NCI-H748 (cell line): ENCODE measurements around the gene GYS1.
"Not testable (repeated sequence)": the region's sequence is repeated elsewhere in the genome, so short reads cannot be mapped to it uniquely, and the experiment has no call there.

Experiments
- DNase-seq: peaks from one replicate; lab custom pipeline; 2025; ENCODE audit not compliant: unreplicated experiment; lab: John Stamatoyannopoulos, UW

GYS1 gene

DNA sequence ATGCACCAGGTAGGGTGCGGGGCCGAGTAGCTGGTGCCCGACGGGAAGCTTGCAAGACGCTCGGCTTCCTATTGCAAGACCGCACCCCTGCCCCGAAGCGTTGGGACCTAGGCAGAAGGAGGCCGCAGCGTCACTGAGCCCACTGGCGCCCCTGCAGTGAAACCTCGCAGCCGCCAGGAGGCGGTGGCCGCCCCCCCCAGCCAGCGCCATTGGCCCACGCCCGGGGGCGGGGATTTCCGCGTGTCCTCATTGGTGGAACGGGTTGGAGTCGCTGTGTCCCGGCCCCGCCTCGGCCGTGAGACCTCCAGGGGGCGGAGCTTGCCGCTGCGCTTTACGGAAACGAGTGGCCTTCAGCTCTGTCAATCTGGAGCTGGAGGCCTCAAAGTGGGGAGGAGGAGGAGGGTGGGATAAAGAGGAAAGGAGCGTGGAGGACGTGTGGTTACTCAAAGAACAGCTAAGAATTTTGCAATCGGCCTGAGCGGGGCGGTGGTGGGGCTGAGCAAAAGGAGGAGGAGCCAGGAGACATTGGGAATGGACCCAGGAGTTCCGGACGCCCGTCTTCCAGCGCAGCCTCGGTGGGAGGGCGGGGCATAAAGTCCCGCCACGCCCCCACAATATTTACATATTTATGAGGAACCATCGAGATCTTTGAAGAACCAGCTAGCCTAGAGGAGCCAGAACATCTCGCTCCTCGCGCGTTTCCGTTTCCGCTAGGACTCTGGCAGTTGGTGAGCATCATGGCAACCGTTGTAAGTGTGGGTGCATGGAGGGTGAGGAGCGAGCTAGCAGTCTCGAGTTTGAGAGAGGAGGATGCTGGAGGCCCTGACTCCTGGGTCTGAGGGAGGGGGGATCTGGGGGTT is at the start of gene GYS1, which contains the start of gene RUVBL2:
GYS1 (minus strand) TSS at position 135 of the 860 bp plus-strand sequence. CDS start 197 bp downstream, outside the sequence.
RUVBL2 (plus strand) TSS at position 713 of the 860 bp plus-strand sequence; CDS start at position 738, 25 bp downstream.
- peak; percentile 100 for DNase-seq

DNA sequence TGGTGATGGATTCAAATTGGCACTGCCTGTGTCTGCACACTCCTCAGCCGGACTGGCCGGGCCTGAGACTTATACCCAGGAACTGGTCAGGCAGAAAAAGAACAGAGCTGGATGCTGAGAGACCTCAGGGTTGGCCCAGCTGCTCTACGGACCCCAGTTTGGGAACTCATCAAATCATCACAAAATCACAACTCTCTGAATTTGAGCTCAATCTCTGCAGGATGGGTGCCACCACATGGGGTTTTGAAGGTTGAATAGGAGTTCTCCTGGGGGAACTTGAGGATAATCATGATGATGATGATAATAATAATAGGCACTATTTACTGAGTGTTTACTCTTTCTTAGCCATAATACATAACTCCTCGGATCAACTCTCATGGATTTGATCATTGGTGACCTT is 49.6 kb upstream of the GYS1 start:
- DNase-seq = not testable (repeated sequence)

DNA sequence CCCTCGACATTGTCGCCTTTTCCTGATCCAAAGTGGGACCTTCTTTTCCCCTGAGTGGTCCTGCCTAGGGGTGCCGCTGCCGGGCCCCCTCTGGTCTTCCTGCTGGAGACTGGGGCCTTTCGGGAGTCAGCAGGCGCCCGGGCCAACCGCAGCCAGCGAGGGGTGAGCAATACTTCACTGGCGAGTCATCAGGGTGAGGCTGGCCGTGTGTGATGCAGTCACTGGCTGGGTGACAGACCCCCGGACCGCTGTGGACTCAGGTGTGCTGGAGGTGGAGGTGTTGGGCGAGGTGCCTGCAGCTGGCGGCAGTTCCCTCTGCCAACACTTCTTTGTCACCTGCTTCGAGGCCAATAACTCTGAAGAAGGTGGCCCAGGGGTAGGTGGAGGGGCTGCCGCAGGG is 49.1 kb upstream of the GYS1 start:
- DNase-seq = no peak

DNA sequence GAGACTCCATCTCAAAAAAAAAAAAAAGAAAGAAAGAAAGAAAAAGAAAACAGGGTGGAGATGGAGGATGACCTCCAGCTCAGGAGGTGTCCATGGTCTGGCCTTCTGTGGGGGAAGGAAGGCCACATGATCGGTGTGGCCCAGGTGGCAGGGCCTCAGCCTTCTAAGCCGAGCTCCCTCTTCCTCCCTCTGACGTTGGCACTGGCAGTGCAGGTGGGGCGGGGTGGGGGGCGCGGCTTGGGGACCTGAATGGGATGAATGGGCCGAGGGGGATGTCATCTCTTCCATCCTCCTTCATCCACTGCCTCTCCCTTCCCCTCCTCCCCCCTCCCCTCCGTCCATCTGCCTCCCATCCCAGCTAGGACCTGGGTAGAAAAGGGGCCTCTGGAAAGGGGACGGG is 46.6 kb upstream of the GYS1 start:
- DNase-seq = not testable (repeated sequence)

DNA sequence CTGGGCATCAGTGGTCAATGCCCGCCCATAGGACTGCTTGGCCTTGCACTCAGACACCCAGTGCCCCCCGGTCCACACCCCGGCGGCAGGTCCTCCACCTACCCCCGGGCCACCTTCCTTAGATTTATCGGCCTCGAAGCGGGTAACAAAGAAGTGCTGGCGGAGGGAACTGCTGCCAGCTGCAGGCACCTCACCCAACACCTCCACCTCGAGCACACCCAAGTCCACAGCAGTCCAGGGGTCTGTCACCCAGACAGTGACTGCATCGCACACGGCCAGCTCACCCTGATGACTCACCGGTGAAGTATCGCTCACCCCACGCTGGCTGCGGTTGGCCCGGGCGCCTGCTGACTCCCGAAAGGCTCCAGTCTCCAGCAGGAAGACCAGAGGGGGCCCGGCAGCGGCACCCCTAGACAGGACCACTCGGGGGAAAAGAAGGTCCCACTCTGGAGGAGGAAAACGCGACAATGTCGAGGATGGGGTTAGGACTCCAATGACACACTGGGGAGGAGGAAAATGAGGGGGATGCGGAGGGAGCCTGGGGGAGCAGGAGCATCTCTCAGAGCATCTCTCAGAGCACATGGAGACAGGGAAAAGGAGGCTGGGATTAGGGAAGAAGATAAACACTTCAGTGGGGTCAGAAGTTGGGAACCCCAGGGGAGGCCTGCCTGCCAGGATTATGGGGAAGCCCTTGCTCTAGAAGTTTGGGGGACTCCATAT is 45.6 kb upstream of the GYS1 start:
- DNase-seq = not testable (repeated sequence)

DNA sequence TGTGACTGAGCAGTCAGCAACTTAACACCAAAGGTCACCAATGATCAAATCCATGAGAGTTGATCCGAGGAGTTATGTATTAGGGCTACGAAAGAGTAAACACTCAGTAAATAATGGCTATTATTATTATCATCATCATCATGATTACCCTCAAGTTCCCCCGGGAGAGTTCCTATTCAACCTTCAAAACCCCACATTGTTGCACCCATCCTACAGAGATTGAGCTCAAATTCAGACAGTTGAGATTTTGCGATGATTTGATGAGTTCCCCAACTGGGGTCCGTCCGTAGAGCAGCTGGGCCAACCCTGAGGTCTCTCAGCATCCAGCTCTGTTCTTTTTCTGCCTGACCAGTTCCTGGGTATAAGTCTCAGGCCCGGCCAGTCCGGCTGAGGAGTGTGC is 45.0 kb upstream of the GYS1 start:
- DNase-seq = not testable (repeated sequence)

DNA sequence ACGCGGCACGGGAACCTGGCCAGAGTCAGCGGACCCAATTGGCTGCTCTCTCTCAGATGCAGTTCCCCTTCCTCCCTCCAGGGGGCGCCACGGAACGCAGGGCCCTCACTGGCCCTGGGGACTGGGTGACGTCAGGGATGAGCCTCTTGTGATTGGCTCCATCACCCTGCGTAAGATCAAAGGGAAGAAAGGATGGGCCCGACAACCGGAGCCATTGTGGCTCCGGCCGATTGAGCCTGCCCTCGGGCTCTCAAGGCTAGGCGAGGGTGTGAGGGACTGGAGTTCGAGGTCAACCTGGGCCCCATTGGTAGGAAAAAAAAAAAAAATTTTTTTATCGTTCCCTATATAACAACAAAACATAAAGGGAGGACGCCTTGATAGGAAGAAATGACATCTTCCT is 43.7 kb upstream of the GYS1 start, which contains the start of gene CGB1:
CGB1 (minus strand) TSS at position 81 of the 400 bp plus-strand sequence. CDS start 184 bp downstream, outside the sequence.
- DNase-seq = peak; percentile 51

DNA sequence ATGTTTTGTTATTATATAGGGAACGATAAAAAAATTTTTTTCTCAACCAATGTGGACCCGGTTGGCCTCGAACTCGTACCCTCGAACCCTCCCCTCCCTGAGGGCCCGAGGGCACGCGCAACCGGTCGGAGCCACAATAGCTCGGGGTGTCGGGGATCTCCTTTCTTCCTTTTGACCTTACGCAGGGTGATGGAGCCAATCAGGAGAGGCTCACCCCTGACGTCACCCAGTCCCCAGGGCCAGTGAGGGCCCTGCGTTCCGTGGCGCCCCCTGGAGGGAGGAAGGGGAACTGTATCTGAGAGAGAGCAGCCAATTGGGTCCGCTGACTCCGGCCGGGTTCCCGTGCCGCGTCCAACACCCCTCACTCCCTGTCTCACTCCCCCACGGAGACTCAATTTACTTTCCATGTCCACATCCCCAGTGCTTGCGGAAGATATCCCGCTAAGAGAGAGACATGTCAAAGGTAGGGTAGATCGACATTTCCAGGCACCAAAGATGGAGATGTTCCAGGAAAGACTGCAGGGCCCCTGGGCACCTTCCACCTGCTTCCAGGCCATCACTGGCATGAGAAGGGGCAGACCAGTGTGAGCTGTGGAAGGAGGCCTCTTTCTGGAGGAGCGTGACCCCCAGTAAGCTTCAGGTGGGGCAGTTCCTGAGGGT is 38.7 kb upstream of the GYS1 start, which contains the start of gene CGB2:
CGB2 (plus strand) TSS at position 249 of the 660 bp plus-strand sequence; CDS start at position 455, 206 bp downstream.
- DNase-seq = peak; percentile 75

DNA sequence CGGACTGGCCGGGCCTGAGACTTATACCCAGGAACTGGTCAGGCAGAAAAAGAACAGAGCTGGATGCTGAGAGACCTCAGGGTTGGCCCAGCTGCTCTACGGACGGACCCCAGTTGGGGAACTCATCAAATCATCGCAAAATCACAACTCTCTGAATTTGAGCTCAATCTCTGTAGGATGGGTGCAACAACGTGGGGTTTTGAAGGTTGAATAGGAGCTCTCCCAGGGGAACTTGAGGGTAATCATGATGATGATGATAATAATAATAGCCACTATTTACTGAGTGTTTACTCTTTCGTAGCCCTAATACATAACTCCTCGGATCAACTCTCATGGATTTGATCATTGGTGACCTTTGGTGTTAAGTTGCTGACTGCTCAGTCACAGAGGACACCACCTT is 37.2 kb upstream of the GYS1 start:
- not testable (repeated sequence) for DNase-seq

DNA sequence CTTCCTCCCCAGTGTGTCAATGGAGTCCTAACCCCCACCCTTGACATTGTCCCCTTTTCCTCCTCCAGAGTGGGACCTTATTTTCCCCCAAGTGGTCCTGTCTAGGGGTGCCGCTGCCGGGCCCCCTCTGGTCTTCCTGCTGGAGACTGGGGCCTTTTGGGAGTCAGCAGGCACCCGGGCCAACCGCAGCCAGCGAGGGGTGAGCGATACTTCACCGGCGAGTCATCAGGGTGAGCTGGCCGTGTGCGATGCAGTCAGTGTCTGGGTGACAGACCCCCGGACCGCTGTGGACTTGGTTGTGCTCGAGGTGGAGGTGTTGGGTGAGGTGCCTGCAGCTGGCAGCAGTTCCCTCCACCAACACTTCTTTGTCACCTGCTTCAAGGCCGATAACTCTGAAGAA is 36.6 kb upstream of the GYS1 start:
- not testable (repeated sequence) for DNase-seq

DNA sequence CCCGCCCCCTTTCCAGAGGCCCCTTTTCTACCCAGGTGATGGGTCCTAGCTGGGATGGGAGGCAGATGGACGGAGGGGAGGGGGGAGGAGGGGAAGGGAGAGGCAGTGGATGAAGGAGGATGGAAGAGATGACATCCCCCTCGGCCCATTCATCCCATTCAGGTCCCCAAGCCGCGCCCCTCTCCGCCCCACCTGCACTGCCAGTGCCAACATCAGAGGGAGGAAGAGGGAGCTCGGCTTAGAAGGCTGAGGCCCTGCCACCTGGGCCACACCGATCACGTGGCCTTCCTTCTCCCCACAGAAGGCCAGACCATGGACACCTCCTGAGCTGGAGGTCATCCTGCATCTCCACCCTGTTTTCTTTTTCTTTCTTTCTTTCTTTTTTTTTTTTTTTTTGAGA is 35.6 kb upstream of the GYS1 start:
- not testable (repeated sequence) for DNase-seq

DNA sequence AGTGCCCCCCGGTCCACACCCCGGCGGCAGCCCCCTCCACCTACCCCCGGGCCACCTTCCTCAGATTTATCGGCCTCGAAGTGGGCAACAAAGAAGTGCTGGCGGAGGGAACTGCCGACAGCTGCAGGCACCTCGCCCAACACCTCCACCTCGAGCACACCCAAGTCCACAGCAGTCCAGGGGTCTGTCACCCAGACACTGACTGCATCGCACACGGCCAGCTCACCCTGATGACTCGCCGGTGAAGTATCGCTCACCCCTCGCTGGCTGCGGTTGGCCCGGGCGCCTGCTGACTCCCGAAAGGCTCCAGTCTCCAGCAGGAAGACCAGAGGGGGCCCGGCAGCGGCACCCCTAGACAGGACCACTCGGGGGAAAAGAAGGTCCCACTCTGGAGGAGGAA is 32.5 kb upstream of the GYS1 start:
- not testable (repeated sequence) for DNase-seq

DNA sequence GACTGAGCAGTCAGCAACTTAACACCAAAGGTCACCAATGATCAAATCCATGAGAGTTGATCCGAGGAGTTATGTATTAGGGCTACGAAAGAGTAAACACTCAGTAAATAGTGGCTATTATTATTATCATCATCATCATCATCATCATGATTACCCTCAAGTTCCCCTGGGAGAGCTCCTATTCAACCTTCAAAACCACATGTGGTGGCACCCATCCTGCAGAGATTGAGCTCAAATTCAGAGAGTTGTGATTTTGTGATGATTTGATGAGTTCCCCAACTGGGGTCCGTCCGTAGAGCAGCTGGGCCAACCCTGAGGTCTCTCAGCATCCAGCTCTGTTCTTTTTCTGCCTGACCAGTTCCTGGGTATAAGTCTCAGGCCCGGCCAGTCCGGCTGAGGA is 32.0 kb upstream of the GYS1 start:
- DNase-seq = not testable (repeated sequence)

DNA sequence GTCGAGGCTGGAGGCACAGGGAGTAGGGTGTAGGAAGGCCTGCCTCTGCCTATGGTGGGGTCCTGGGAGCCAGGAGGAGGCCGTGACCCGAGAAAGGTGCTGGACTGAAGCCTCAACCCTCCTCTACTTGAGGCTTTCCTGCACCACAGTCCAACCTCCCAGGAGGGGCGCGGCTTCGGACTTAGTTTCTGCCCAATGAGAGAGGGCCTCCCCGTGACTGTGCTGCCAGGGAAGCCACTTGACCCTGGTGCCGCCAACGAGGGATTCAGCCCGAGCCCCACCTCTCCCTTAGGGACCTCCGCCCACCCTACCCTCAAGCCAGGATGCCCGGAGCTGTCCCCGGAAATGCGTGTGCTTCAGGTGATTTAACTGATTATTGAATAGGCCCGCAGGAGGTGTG is 31.1 kb upstream of the GYS1 start, which contains the start of gene CGB3:
CGB3 (minus strand) TSS at position 101 of the 400 bp plus-strand sequence. CDS start 362 bp downstream, outside the sequence.
- DNase-seq = not testable (repeated sequence)

DNA sequence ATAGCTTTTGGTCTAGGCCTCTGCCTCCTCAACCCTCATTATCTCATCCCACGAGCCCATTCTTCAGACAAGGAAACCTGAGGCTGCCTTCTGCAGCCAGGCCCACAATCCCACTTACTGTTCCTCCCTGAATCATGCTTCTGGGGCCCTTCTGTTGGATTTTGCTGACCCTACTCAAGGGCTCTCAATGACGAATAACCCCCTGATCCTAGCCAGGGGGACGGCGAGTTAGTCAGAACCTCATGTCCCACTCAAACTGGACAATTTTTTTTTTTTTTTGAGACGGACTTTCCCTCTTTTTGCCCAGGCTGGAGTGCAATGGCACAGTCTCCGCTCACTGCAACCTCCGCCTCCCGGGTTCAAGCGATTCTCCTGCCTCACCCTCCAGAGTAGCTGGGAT is 29.0 kb upstream of the GYS1 start:
- DNase-seq = no peak

DNA sequence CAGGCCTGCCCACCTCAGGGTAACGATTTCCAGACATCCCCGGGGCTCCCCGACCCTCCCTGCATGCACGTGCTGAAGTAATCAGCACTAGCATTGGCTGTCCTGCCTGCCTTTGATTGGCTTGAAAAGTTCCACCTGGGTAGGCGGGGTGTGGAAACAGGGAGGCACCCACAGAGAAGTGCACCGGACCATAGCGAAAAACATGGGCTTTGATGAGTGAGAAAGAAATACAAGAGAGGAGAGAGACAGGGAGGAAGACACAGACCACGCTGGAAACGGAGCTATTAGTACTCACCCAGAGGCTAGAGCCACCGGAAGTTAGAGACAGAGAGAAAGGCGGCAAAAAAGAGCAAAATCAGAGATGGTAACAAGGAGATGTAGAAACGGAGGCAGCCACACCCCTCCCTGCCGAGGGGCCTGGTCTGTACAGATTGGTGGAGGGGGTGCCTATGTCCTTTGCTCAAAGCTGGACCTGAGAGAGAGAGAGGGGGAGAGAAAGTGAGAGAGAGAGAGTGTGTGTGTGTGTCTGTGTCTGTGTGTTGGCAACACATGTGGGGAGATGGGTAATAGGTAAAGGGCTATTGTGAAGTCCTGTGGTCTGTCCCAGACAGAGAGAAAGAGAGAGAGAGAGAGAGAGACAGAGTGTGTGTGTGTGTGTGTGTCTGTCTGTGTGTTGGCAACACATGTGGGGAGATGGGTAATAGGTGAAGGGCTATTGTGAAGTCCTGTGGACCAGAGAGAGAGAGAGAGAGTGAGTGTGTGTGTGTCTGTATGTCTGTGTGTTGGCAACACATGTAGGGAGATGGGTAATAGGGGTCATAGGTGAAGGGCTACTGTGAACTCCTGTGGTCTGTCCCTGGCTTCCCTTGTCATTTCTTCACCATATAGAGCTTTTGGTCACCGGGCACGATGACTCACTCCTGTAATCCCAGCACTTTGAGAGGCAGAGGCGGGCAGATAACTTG is 28.1 kb upstream of the GYS1 start:
- no peak for DNase-seq

DNA sequence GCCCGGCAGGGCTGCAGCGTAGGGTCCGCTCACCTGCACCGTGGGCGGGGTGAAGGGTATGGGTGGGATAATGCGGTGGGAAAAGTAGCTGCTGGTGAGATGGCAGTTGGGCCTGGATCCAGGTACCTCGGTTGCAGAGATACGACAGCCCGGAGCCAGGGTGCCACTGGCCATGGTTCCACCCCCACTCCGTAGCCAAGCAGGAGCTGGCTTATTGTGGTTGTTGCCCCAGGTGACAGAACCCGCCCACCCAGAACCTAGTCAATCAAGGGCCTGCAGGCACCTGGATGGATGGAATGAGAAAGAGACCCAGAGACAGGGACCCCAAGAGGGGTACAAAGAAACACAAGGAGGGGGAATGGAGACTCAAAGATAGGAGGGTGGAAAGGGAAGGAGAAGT is 27.2 kb upstream of the GYS1 start:
- DNase-seq = peak; percentile 39

DNA sequence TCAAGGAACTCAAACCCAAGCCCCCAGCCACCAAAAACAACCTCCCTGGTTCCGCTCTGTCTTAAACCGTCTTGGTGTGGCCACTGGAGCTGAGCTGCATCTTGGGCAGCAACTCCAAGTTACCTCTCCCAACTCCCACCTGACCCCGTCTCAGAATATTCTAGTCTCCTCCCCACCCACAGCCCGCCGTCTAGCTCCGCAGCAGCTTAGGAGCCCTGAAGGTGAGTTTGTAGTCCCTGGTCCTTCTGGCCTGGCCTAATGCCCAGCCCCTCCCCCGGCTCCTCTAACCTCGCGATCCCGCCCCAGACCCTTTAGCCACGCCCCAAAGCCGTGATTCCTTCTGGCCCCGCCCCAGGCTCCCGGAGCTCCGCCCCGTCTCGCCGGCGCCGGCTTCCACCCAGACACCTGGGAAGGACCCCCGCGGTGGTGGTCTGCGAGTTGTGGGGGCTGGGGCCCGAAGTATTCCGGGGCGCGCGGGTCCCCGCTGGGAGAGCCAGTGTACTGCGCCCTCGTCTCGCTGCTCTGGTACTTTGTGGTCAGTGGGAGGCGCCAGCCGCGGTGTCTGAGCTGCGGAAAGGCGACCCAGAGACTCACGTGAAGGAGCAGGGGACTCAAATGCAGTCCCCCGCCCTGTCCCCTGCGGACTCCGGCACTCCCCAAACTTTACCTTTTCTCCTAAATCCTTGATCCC is 26.3 kb upstream of the GYS1 start:
- peak; percentile 85 for DNase-seq
